ENCODE results near the gene SLIT1. TPM values are rescaled to one million over a fixed set of nuclear protein-coding genes. Genes with fewer than 3 reads are reported as not detected.

SLIT1 gene
- total and polyA plus RNA-seq, 12 donors: 0.05 to 0.65 (median 0.15) TPM

DNA sequence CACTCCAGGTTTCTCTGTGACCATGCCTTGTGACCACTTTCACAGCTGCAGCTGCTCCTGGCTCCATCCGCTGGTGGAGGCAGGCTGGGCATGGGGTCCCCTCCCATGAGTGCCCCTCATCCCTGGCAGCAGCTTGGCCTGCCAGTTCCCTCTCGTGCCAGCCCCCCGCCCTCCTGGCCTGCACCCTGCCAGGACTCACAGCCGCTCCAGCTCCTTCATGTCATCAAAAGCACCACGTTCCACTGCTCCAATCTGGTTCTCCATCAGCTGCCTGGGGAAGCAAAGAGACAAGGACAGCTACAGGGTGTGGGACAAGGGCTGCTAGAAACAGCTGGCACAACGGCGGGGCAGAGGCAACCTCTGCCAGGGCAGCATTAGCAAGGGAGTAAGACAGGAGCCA is 22.6 kb downstream of the SLIT1 start:
- Histone ChIP-seq H3K36me3 (replicated peaks in 1 of 2) (no peaks in the 10 kb centered on the region), H3K27ac (no peak overlapping the region), H3K4me3 (no peak overlapping the region), H3K9me3 (replicated peaks in 1 of 3) (no peaks in the 10 kb centered on the region), H3K4me1 (replicated peaks in 1 of 2) (no peaks in the 10 kb centered on the region), H3K27me3 (no peaks in the 10 kb centered on the region)
- WGBS, 4 donors: 85 to 91% (median 88%) methylated on average over 5 to 7 of the region's 7 CpGs
- TF ChIP-seq, protein P1, sequence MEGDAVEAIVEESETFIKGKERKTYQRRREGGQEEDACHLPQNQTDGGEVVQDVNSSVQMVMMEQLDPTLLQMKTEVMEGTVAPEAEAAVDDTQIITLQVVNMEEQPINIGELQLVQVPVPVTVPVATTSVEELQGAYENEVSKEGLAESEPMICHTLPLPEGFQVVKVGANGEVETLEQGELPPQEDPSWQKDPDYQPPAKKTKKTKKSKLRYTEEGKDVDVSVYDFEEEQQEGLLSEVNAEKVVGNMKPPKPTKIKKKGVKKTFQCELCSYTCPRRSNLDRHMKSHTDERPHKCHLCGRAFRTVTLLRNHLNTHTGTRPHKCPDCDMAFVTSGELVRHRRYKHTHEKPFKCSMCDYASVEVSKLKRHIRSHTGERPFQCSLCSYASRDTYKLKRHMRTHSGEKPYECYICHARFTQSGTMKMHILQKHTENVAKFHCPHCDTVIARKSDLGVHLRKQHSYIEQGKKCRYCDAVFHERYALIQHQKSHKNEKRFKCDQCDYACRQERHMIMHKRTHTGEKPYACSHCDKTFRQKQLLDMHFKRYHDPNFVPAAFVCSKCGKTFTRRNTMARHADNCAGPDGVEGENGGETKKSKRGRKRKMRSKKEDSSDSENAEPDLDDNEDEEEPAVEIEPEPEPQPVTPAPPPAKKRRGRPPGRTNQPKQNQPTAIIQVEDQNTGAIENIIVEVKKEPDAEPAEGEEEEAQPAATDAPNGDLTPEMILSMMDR (IDR thresholded peaks at IDR 0.05): no peak
- TF ChIP-seq POLR2A (IDR thresholded peaks at IDR 0.05): no peak
- intact Hi-C loops (cut with DNase I): no loop called here
- no peak for DNase-seq

DNA sequence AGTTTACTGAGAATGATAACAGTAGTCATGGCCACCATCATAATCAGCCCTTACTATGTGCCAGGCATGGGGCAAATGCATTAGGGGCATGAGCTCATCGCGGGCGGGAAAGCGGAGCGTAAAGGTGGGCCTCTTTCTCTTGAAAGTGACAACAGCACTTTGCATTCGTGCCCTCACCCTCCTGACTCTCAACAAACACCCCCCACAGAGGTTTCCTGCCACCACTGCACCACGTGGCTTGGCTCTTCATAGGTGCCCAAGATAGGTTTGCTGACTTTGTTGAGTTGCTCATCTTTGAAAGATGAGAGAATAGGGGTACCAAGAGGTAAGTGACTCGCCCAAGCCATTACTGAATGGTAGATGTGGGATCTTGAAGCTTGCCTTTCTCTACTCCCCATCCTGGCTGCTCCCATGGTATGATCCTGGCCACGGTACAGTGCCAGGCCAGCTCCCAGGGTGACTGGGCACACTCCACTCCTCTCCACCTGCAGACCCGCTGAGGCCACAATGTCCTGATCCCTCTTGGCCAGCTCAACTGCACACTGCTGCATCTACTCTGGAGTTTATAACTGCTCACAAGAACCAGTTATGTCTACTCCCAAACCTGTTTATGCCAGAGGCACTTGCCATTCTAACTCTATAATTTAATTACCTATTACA is 26.0 kb downstream of the SLIT1 start:
- Histone ChIP-seq H3K27ac (no peak overlapping the region), H3K4me1 (replicated peaks in 1 of 2) (no peaks in the 10 kb centered on the region), H3K4me3 (no peak overlapping the region), H3K9me3 (replicated peaks in 1 of 3) (no peaks in the 10 kb centered on the region), H3K27me3 (no peaks in the 10 kb centered on the region), H3K36me3 (replicated peaks in 1 of 2) (no peaks in the 10 kb centered on the region)
- TF ChIP-seq, protein P1 (IDR thresholded peaks at IDR 0.05): no peak
- no peak for TF ChIP-seq POLR2A (IDR thresholded peaks at IDR 0.05)
- WGBS, 4 donors: 86 to 91% (median 89%) methylated on average over 7 to 10 of the region's 10 CpGs
- DNase-seq: no peak
- intact Hi-C loops (cut with DNase I): no loop called here

DNA sequence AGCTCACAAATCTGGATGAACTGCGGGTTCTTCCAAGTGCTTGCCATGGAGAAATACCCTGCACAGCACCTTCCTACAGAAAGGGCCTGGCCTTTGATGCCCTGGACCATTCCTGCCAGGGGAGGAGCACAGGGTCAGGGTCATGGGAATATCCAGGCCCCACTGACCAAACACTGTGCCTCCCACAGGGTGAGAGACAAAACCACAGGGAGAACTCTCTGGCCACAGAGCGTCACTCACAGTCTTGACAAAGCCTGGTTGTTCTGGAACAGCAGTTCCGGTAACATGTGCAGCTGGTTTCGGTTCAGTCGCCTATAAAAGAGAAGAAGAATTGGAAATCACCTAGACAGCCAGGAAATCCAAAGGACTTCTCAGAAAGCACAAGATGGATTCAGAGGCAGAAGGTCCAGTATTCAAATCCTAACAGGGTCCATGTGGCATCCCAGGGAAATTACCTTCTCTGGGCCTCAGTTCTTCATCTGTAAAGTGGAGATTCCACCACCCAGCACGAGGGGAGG is 28.1 kb downstream of the SLIT1 start:
- Histone ChIP-seq H3K27ac (no peak overlapping the region), H3K4me1 (replicated peaks in 1 of 2) (no peaks in the 10 kb centered on the region), H3K9me3 (replicated peaks in 1 of 3) (no peaks in the 10 kb centered on the region), H3K4me3 (no peak overlapping the region), H3K36me3 (replicated peaks in 1 of 2) (no peaks in the 10 kb centered on the region), H3K27me3 (no peaks in the 10 kb centered on the region)
- 79 to 88% (median 86%) methylated on average over 6 of the region's 6 CpGs for WGBS, 4 donors
- DNase-seq: no peak
- TF ChIP-seq, protein P1 (IDR thresholded peaks at IDR 0.05): no peak
- TF ChIP-seq POLR2A (IDR thresholded peaks at IDR 0.05): no peak
- intact Hi-C loops (cut with DNase I): no loop called here

DNA sequence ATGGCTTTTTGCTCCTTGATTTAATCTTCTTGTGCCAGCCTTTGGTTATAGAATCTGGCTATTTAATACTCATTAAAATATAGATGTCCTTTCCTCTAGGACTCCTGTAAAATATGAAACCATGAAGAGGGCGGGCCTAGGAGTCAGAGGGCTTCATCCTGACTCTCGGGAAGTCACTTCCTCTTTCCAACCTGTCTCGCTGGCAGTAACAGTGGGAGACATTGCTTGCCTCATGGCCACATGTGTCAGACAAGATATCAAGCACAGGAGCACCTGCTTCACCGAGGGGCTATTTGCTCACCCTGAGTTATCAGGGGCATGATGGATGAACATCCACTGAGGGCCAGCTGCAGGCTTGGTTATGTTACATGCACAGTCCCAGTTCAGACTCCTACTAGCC is 31.0 kb downstream of the SLIT1 start:
- DNase-seq: no peak
- TF ChIP-seq, protein P1 (IDR thresholded peaks at IDR 0.05): no peak
- TF ChIP-seq POLR2A (IDR thresholded peaks at IDR 0.05): no peak

More for the DNA sequence above, 31.0 kb downstream of the SLIT1 start:
- H3K4me3 ChIP-seq: no peak overlapping the region
- no peaks in the 10 kb centered on the region for H3K9me3 ChIP-seq (replicated peaks in 1 of 3)
- intact Hi-C loops (cut with DNase I): no loop called here
- 57 to 83% (median 76%) methylated on average over 4 of the region's 4 CpGs for WGBS, 4 donors
- no peak overlapping the region for H3K27ac ChIP-seq
- H3K36me3 ChIP-seq (replicated peaks in 1 of 2): no peaks in the 10 kb centered on the region
- no peaks in the 10 kb centered on the region for H3K27me3 ChIP-seq
- no peaks in the 10 kb centered on the region for H3K4me1 ChIP-seq (replicated peaks in 1 of 2)

Measured in adrenal gland (tissue), 12 donors.